Measurements from ENCODE around the gene GALNT9. TPM values are rescaled to one million over a fixed set of nuclear protein-coding genes. Genes with fewer than 3 reads are reported as not detected.
A peak's percentile ranks its signal among the peaks of the same experiment; 100 is the strongest.
"Not testable (repeated sequence)": the region's sequence is repeated elsewhere in the genome, so short reads cannot be mapped to it uniquely, and the experiment has no call there.

Gene GALNT9
- polyA plus RNA-seq, 1 donor: 7.3 TPM

GRCh38 chr12:132236129-132236929, 93.1 kb downstream of the GALNT9 start:
- DNase-seq: no peak

GRCh38 chr12:132235116-132235820, 94.1 kb downstream of the GALNT9 start:
- no peak for DNase-seq

GRCh38 chr12:132230381-132230780, 99.0 kb downstream of the GALNT9 start:
- no peak for DNase-seq

- no peak for DNase-seq
Observed at GRCh38 chr12:132229926-132230325, 99.5 kb downstream of the GALNT9 start.

- DNase-seq: no peak
Observed at GRCh38 chr12:132229193-132229760, 100.1 kb downstream of the GALNT9 start.

- no peak for DNase-seq
Observed at GRCh38 chr12:132228476-132229192, 100.8 kb downstream of the GALNT9 start.

- DNase-seq: no peak
Observed at GRCh38 chr12:132227782-132228475, 101.5 kb downstream of the GALNT9 start.

- DNase-seq: no peak
Observed at GRCh38 chr12:132227118-132227517, 102.3 kb downstream of the GALNT9 start.

DNA sequence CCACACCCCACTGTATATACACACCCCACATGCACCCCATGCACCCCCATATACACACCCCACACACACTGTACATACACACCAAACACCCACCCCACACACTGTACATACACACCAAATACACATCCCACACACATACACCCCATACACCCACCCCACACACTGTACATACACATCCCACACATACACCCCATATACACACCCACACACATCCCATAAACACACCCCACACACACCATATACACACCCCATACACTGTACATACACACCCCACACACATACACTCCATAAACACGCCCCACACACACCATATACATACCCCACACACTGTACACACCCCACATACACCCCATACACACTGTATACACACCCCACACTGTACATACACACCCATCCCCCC, 102.8 kb downstream of the GALNT9 start:
- no peak for DNase-seq

DNA sequence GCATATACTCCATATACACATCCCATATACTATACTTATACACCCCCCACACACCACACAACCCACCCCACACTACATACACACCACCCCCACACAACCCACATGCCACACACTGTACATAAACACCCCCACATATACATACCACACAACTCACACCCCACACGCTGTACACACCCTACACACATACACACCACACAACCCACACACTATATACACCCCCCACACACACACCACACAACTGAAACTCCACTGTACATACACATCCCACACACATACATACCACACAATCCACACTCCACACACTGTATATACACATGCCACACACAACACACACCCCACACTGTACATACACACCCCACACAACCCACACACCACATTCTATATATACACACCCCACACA, 104.2 kb downstream of the GALNT9 start:
- no peak for DNase-seq

DNA sequence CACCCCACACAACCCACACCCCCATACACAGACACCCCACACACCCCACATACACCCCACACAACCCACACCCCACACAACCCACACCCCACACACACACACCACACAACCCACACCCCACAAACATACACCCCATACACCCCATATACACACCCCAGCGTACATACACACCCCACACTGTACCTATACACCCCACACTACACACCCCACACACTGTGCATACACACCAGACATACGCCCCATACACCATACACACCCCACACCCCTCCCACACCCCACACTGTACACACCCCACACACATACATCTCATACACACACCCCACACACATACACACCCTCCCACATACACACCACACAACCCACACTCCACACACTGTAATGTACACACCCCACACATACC, 104.9 kb downstream of the GALNT9 start:
- DNase-seq: no peak

DNA sequence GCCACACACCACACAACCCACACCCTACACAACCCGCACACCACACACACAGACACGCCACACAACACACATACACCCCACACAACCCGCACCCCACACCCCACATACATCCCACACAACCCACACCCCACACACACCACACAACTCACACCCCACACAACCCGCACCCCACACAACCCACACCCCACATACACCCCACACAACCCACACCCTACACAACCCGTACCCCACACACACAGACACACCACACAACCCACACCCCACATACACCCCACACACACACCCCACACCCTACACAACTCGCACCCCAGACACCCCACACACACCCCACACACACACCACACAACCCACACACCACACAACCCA, 106.6 kb downstream of the GALNT9 start:
- no peak for DNase-seq

DNA sequence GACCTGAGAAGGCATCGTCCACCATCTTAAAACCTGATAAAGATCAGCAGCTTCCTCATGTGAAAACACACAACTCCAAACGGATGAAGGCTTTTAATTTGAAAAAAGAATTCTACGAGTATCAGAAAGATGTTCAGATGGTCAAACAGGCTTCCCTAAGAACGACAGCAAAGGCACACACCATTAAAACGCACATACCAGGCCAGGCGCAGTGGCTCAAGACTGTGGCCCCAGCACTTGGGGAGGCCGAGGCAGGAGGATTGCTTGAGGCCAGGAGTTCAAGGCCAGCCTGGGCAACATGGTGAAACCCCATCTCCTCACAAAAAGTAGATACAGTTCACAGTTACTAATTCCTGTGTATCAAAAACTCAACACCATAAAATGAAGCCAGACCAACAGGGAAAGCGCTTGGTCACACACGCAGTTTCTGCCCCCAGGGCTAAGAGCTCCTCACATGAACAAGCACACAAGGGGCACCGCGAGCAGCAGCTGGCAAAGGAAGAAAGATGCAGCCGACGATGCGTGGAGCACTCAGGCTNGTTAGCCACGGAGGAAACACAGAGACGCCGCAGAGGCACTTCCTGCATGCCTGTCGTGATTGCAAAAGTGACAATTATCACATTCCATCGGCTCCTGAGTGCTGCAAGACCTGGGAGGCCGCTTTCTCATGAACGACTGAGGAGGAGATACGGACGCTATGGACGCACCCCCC, 107.1 kb downstream of the GALNT9 start:
- DNase-seq: peak; percentile 82

- not testable (repeated sequence) for DNase-seq
Observed at GRCh38 chr12:132219761-132220160, 109.6 kb downstream of the GALNT9 start.

- DNase-seq: no peak
Observed at GRCh38 chr12:132219323-132219722, 110.1 kb downstream of the GALNT9 start.

DNA sequence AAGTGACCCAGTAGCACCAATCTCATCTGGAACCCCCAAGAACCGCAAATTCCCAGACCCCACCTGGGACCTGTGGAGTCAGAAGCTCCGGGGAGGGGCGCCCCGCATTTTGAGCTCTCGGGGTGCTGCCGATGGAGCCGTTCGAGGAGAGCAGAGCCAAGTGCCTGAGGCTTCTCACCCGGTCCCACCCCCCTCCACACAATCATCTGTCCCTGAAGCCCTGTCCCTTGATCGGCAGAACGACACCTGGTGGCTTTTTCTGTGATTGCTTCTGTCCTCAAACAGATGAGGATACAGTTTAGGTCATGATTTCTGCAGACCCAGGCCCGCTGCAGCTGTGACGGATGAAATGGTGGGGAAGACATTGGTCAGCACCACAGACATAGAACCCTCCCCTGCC, 110.5 kb downstream of the GALNT9 start:
- DNase-seq: no peak

GRCh38 chr12:132218527-132218875, 110.9 kb downstream of the GALNT9 start:
- no peak for DNase-seq

GRCh38 chr12:132217800-132218526, 111.4 kb downstream of the GALNT9 start:
- DNase-seq: no peak

DNA sequence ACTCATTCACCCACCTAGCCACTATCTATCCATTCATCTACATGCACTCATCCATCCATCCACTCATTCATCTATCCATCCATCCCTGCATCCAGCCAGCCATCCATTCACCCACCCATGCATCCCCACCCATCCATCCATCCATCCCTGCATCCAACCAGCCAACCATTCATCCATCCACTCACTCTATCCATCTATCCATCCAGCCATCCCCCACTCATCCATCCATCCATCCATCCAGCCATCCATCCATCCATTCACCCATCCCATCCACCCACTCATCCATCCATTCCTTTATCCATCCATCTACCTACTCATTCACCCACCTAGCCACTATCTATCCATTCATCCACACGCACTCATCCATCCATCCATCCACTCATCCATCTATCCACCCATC, 112.0 kb downstream of the GALNT9 start:
- DNase-seq: no peak

DNA sequence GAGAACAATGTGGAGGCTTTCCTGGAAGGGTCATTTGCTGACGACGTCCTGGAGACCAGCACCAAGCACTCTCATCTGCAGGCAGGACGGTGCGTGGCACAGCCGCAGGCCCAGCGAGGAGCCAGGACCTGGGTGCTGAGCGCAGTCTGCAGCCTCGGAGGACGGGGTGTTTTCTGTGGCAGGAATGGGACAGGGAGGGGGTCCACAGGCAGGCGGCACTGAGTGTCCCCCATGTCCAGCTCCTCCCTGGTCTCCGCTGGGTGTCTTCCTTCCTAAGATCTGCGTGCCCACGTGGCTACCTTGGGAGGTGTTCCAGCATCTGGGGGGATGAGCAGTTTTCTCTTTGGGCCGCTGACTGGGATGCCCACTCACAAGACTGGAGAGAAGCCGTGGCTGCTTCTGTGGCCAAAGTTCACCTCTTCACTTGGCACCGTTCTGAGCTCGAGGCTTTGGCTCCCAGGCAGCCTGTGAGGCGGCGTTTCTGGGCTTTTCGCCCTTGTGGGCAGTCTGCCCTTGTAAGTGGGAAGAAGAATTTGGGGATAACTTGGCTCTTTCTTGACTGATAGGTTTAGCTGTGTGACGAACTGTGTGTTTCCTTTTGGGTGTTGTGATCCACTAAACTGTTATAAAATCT, 112.9 kb downstream of the GALNT9 start:
- DNase-seq: no peak
